Measurements from ENCODE around the gene RGL2. TPM values are rescaled to one million over a fixed set of nuclear protein-coding genes. Genes with fewer than 3 reads are reported as not detected.

The RGL2 gene
- total RNA-seq, 1 donor from 2014 or later = 13.7 TPM

- DNase-seq = no peak
These were observed 17.3 kb upstream of the RGL2 start for GRCh38 chr6:33315793-33316602.

GRCh38 chr6:33314943-33315792, 16.4 kb upstream of the RGL2 start:
- DNase-seq = no peak

DNA sequence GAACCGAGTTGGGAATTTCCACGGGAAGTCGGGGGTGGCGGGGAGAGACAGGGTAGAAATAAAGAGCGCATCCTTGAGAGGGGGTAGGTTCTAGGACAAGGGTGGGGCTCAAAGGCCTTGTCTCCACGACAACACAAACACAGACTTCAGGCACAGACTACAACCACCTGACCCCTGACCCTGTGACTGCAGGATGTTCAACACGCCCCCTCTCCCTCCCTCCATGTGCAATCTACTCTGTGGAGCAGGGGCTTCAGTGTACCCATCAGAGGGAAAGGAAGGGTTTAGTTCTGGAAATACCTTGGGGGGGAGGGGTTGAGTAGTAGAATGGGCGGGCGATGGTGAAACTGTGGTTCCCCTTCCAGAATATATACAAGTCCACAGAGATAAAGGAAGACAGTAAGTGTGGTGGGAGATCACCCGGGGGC, 15.8 kb upstream of the RGL2 start:
- peak; percentile 66 for DNase-seq

DNA sequence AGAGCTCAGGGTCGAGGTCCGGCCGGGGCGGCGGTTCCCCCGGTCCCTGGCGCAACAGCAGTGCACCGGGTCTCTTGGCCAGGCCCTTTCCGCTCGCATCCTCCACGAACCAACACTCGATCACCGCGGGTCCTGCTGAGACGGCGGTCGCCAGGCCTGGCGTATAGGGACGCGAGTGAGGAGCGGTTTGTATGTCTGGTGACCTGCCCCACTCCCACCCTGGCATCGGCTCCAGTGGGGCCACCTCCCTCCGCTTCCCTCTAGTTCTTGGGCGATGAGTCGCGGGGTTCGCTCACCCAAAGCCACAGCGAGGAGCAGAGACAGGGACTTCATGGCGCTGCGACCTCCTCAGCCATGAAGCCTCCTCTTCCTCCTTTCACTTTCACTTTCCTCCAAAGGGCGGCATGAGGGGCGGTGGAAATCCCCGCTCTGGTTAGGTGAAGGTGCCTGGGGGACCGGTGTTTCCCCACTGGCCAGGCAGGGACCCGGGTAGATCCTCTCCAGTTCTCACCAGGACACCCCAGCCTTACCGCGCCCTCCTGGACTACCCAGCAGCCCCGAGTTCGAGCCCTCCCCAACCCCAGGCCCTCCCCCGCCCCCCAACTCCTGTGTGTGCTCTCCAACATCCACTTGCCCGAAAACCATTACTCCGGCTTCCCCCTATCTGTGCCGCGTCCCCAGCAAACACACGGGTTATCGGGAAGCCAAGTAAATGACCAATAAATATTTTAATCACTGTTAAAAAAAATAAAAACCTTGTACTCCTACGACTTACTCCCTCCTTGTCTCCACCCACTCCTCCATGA, 15.2 kb upstream of the RGL2 start, which contains the start of gene TAPBP:
TSS of gene TAPBP (minus strand) at position 370 of the 806 bp plus-strand sequence. CDS start at position 333, 37 bp downstream.
- peak; percentile 52 for DNase-seq

- no peak for DNase-seq
These were observed 14.5 kb upstream of the RGL2 start for GRCh38 chr6:33313105-33313708.

- DNase-seq = peak; percentile 46
These were observed 13.8 kb upstream of the RGL2 start for GRCh38 chr6:33312361-33313104.

GRCh38 chr6:33306356-33306755, 7.6 kb upstream of the RGL2 start:
- no peak for DNase-seq

GRCh38 chr6:33305052-33305451, 6.3 kb upstream of the RGL2 start:
- no peak for DNase-seq

GRCh38 chr6:33304216-33304615, 5.5 kb upstream of the RGL2 start:
- no peak for DNase-seq

GRCh38 chr6:33301877-33302276, 3.1 kb upstream of the RGL2 start:
- DNase-seq = no peak

DNA sequence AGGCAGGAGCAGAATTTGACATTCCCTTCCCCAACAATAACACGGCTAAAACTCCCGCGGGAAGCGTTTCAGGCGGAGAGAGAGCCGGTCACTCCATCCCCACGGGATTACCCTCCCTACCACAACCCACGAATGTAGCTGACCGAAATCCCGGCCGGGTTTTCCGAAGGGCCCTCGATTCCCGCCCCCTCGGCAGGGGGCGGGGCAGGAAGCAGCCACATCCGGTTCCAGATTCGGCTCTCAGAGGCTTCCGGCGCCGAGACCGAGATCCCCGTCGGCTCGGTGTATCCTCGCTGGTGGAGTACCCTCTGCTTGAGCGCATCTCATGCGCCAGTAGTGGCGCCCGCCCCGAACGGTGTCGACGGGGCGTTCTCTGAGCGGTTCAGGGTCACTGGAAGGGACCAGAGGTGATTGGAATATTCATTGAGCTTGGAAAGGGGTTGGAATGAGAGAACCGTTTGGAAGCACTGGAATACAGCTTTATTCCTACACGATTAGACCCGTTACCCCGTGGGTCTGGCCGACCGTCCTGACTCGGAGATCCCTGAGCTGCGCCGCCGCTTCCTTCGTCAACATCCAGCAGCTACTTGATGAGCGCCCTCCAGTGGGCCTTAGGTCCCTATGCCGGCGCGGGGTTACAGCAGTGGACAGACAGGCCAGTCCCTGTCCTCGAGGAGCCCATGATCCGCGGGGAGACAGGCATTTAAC, 649 bp upstream of the RGL2 start:
- DNase-seq = peak; percentile 87

- peak; percentile 17 for DNase-seq
These were observed 578 bp downstream of the RGL2 start for GRCh38 chr6:33297956-33298772.

GRCh38 chr6:33297406-33297955, 1.3 kb downstream of the RGL2 start:
- DNase-seq = no peak

DNA sequence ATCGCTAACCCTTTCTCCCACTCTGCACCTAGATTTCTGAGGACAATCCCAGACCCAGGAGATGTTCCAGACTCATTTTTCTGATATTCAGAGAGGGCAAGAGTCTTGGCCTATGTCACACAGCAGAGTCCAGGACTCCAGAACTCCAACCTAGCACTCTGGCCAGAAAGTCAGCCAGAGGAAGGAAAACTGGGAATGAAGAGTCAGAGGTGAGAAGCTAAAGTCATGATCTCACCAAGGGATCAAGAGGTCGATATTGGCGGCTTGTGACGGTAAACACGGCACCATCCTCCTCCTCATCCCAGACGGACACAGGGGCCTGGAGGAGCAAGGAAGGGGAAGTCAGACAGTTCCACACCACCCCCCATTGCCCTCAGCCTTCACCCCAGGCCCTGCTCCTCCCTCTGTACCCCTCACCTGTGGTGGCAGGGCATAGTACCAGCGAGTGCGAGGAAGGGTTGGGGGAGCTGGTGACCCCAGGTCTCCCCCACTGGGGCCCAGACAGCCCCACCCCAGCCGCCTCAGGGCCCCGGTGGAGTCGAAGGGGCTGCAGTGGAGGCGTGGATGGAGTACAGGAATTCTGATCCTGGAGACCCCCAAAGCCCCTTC, 1.8 kb downstream of the RGL2 start:
- DNase-seq = no peak

- DNase-seq = no peak
These were observed 2.9 kb downstream of the RGL2 start for GRCh38 chr6:33295621-33296369.

DNA sequence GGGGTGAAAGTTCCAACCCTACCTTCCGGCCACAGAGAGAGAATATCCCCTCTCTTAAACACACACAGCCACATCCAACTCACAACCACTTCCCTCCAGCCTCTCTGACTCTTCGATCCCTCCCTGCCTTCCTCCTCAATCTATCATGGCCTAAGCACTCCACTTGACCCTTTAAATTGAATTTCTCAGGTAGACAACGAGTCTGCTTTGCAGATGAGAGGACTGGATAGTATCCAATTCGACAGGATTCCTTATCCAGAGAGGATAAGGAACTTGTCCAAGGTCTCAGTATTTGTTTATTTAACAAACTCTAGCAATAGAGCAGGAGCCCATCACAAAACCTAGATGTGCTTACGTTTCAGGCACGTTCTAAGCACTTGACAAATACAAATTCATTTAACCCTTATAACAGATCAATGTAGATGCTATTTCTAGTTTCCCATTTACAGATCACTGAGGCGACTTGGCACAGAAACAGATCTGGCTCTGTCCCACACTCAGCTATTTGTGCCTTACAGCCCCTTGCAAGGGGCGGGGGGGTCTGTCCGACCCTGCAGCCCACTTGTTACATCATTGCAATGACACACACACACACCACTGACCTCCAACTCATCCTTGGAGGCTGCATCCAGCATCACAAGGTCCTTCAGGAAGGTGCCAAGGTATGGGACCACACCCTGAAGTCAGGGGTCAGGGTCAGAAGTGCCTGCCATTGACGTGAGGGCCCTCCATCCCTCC, 4.5 kb downstream of the RGL2 start:
- DNase-seq = no peak

DNA sequence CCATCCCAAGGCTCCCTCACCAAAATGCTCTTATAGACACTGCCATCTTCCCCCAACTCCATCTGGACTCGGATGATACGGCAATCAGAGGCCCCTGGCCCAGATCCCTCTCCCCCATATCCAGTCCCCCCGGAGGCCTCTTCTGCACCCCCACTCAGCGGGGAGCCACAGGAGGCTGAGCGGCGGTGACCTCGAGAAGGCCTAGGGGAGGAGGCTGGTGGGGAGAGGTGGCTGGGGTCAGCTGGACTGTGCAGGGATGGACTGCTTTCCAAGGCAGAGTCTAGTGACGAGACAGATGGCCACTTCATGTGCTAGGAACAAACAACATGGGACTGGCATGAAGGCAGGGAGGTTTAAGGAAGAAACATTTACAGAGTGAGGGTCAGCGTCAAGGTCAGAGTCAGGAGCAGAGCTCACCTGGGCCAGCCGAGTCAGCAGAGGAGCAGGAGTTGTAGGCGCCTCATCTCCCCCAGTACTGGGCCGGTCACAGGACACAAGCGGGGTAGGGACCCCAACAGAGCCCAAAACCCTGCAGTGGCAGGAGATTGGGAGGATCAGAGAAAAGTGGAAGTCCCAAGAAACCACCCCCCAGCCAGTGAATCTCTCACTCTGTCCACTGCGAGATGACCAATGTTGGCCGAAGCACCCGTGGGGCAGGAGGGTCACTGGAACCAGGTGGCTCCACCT, 5.6 kb downstream of the RGL2 start:
- DNase-seq = no peak

Data from occipital lobe (tissue), 2 donors.